ENCODE measurements around the gene TNFRSF12A.
"Not testable (repeated sequence)": the region's sequence is repeated elsewhere in the genome, so short reads cannot be mapped to it uniquely, and the experiment has no call there.

TNFRSF12A gene

DNA sequence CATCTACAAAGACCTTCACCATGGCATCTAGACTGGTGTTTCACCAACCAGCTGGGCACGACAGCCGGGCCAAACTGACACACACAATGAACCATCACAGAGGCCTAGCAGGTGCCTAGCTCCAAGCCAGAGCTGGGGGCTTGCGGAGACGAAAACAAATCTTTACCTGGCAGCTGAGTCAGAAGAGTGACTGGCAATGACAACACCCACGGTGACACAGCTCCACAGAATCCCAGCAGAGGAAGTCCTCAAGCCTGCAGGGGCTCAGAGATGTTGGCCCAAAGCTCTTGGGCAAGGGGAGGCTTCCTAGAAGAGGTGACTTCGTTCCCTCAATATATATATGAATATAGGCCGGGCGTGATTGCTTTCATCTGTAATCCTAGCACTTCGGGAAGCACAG is 31.3 kb downstream of the TNFRSF12A start:
- DNase-seq: no peak

DNA sequence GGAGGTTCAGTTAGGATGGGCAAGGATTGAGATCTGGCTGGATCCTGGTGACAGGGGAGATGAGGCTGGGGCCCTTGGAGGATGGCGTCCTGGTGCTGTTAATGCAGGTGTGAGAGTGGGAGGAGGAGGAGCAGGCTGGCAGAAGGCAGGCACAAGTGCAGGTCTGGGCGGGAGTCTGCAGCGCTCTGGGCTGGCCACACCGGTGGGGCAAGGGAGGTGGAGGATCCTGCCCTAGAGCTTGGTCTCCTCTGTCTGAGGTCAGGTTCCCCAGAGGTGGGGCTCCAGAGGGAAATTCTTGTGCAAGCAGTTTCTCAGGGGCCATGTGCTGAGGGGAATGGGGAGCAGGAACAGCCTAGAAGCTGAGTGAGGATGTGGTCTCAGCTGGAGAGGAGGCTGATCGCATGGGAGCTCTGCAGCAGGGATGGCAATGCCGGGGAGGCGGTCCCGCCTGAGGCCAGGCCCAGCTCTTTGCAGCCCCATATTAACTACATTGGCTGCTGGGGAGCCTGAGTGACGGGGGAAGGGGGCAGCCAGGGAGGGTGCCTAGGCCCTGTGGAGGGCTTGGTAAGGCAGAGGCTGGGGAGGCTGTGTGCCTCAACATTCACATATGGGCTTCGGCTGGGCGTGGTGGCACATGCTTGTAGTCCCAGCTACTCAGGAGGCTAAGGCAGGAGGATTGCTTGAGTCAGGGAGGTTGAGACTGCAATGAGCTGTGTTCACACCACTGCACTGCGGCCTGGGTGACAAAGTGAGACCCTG is 32.6 kb downstream of the TNFRSF12A start:
- not testable (repeated sequence) for DNase-seq

DNA sequence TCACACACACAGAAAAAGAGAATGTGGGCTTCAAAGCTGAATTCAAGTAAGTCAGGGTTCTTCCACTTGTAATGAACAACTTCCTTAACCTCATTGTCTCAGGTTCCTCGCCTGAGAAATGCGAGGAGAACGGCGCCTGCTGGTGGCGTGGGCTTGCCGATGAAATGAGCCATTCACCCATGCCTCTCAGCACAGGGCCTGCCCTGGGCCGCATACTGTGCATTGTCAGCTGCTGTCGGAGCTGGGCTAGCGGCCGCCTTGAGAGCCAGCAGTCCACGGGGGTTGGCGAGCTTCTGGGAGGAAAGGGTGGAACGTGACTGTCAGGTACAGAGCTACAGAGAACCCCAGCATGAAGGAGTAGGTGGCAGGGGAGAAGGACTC is 33.2 kb downstream of the TNFRSF12A start:
- not testable (repeated sequence) for DNase-seq

- no peak for DNase-seq
Measured at GRCh38 chr16:3054965-3055733, 35.0 kb downstream of the TNFRSF12A start.

GRCh38 chr16:3055734-3056115 is 35.6 kb downstream of the TNFRSF12A start:
- DNase-seq: not testable (repeated sequence)

- DNase-seq: no peak
Measured at GRCh38 chr16:3056336-3057180, 36.4 kb downstream of the TNFRSF12A start.

DNA sequence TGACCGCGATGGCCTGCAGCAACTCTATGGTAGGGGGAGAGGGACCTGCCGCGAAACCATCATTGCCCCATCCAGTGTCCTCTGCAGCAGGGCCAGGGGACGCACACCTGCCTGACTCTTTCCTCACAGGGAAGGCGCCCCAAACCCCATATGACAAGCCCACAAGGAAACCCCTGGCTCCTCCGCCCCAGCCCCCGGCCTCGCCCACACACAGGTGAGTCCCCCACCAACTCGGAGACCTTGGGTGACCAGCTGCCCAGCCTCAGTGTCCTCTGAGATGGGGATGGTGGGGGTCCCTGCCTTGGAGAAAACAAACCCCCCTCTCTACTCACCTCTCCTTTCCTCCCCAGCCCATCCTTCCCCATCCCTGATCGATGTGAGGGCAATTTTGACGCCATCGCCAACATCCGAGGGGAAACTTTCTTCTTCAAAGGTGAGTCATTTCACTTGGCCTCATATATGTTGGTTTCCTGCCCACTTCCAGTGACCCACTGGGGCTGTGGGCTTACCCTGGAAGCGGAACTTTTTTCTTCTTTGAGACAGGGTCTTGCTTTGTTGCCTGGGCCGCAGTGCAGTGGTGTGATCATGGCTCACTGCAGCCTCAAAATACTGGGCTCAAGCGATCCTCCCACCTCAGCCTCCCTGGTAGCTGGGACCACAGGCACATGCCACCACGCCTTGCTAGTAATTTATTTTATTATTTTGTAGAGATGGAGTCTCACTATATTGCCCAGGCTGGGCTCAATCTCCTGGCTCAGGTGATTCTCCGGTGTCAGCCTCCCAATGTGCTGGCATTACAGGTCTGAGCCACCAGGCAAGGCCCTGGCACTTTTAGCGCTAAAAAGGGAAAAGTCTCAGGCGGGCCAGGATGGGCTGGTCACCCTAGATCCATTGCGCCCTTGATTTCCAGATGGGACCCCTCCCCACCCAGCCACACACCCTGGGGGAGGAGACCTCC is 37.3 kb downstream of the TNFRSF12A start:
- DNase-seq: no peak

- no peak for DNase-seq
Measured at GRCh38 chr16:3058139-3059030, 38.2 kb downstream of the TNFRSF12A start.

- DNase-seq: no peak
Measured at GRCh38 chr16:3059041-3059722, 39.0 kb downstream of the TNFRSF12A start.

DNA sequence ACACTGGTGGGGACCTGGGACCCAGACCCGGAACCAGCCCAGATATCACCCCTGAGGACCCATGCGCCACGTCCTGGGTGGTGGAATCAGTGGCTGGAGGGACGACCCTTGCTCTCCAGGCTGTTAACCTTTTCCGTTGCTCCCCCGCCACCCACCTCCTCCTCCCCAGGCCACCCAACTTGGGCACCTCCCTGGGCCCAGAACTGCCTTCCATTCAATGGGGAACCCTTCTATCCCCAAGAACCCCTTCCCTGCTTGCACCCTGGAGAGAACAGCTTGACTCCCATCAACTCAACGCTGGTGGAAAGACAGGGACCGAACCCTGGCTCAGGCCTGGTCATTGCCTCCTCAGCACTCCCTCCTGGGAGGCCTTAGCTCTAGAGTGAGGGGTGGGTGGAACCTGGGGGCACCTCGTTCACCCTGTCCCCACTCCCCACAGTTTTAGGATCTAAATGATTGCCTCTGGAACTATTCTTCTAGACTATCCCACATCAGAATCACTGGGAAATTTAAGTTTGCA is 39.6 kb downstream of the TNFRSF12A start:
- no peak for DNase-seq

DNA sequence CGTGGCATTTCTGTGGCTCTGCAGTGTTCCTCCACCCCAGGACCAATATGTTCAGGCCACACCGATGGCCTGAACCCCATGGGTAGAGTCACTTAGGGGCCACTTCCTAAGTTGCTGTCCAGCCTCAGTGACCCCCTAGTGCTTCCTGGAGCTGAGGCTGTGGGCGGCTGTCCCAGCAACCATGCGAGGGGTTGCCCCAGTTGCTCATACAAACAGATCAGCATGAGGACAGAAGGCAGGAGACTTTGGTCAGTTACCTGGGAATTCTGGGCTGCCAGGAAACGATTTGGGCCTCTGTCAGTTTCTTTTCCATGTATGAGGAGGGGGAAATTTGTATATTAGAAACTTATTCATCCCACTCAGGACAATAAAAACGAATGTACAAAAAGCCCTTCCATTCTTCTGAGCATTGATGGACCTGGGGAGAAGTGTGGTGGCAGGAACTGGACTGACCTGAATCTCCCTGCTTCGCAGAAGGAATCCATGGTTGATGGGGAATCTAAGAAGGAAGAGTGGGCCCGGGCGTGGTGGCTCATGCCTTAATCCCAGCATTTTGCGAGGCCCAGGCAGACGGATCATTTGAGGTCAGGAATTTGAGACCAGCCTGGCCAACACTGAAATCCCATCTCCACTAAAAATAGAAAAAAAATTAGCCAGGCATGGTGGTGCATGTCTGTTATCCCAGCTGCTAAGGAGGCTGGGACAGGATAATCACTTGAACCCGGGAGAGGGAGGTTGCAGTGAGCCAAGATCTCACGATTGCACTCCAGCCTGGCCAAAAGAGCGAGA is 40.4 kb downstream of the TNFRSF12A start:
- no peak for DNase-seq

DNA sequence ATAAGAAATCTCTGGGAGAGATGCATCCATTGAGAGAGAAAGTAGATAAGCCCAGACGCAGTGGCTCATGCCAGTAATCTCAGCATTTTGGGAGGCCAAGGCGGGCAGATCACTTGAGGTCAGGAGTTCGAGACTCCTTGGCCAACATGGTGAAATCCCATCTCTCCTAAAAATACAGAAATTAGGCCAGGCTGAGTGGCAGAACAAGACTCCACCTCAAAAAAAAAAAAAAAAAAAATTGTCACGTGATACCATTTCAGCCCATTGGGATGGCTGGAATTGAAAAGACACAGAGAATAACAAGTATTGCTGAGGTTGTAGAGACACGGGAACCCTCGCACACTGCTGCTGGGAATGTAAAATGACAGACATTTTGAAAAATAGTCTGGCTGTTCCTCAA is 42.4 kb downstream of the TNFRSF12A start:
- no peak for DNase-seq

DNA sequence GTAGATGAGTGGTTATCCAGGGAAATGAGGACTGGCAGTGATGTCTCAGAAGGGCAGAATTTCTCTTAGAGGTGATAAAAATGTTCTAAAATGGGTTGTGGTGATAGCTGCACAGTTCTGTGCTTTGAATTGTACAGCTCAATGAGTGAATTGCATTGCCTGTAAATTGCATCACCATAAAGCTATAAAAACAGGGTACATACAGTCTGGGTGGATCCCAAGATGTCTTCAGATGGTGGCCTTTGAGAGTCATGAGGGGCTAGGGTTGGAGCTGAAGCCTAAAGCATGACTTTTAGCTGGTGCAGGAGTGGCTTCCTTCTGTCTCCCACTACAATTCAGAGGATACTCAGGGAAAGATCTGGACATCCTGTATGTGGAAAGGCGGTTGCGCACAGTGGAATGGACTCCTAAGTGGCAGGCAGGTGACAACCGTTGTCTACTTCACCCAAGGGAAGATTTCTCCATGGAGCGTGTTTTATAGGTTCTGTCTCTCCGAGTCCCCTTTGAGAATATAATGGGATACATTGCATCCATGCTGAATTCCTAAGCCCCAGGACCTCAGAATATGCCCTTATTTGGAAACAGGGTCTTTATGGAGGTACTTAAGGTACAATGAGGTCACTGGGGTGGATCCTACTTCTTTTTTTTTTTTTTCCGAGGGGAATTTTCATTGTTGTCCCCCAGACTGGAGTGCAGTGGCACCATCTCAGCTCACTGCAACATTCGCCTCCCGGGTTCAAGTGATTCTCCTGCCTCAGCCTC is 43.6 kb downstream of the TNFRSF12A start:
- DNase-seq: no peak

- no peak for DNase-seq
Measured at GRCh38 chr16:3065069-3065741, 45.0 kb downstream of the TNFRSF12A start, which contains the start of gene IL32. IL32 (plus strand) TSS chr16:3065640; CDS start chr16:3065812, 172 bp downstream.

DNA sequence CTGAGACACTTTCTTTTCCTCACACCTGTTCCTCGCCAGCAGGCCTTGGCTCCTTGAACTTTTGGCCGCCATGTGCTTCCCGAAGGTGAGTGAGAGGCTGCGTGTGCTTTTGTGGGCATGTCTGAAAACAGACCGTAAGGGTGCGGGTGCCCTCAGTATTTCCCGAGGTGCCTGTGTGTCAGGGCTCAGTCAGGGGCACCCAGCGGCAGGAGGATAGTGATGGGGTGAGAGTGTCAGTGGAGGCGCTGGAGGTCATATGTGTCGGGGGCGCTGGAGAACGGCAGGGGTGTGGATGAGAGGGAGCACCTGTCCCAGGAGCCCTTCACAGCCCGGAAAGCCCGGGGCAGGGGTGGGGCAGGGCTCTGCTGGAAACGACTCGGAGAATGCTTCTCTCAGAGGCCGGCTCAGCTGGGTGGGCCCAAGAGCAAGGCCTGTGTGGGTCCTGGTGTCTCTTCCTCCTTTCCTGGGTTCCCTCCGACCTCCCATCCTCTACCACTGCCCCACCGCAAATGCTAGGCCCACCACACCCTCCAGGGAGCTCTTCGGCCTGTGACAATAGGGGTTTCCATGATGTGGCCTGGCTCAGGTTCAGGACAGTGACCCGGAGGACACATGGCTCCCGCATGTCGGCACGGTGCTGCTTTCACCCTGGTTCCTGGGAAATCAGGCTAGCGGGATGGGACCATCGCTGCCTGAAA is 45.7 kb downstream of the TNFRSF12A start:
- DNase-seq: no peak

- no peak for DNase-seq
Measured at GRCh38 chr16:3066440-3066748, 46.2 kb downstream of the TNFRSF12A start.

GRCh38 chr16:3068487-3068886 is 48.3 kb downstream of the TNFRSF12A start:
- no peak for DNase-seq
